Neural cell (in vitro differentiated cells): Measurements from ENCODE around the gene ALB. TPM values are rescaled to one million over a fixed set of nuclear protein-coding genes. Genes with fewer than 3 reads are reported as not detected.

Experiments used
- H2AFZ ChIP-seq: fragments of 200-600, 300-800 bp; sonication (generic), shearing (Covaris generic); 2 replicates; pipeline ENCODE4 v1.6.0; 2014; ENCODE audit warnings: low read depth, mild to moderate bottlenecking, antibody characterized with exemption, low read length, moderate library complexity
- H3F3A ChIP-seq: fragments of 200-600 bp; shearing (Covaris generic); 2 replicates; pipeline ENCODE4 v1.6.1; 2016; ENCODE audit warnings: mild to moderate bottlenecking, moderate library complexity, mixed read lengths, antibody characterized with exemption, low read length; ENCODE audit not compliant: insufficient read depth, poor library complexity, severe bottlenecking
- H3K27ac ChIP-seq: fragments of 200-600, 300-800 bp; sonication (generic), shearing (Covaris generic); 2 replicates; pipeline ENCODE4 v1.5.1; 2014; ENCODE audit warnings: mild to moderate bottlenecking, low read length, moderate library complexity
- H3K27me3 ChIP-seq: fragments of 300-800, 200-600 bp; sonication (generic), shearing (Covaris generic); 2 replicates; pipeline ENCODE4 v1.6.0; 2014; ENCODE audit warnings: mild to moderate bottlenecking, low read depth, low read length, moderate library complexity; ENCODE audit not compliant: insufficient read depth
- H3K36me3 ChIP-seq: fragments of 300-800, 200-600 bp; sonication (generic), shearing (Covaris generic); 2 replicates; pipeline ENCODE4 v1.5.1; 2014; ENCODE audit warnings: mild to moderate bottlenecking, antibody characterized with exemption, low read length, moderate library complexity; ENCODE audit not compliant: insufficient read depth
- H3K4me2 ChIP-seq: fragments of 300-800, 200-600 bp; sonication (generic), shearing (Covaris generic); 2 replicates; pipeline ENCODE4 v1.6.0; 2014; ENCODE audit warnings: mild to moderate bottlenecking, low read length
- H3K4me3 ChIP-seq: fragments of 300-800, 200-600 bp; sonication (generic), shearing (Covaris generic); 2 replicates; pipeline ENCODE4 v1.5.1; 2014; ENCODE audit warnings: mild to moderate bottlenecking, low read length, moderate library complexity
- H3K79me2 ChIP-seq: fragments of 200-600 bp; shearing (Covaris generic); replicated peaks from 2 replicates; pipeline ENCODE4 v1.6.0; 2014; ENCODE audit warnings: mild to moderate bottlenecking, low read length, moderate library complexity; ENCODE audit not compliant: insufficient read depth
- H3K9ac ChIP-seq: fragments of 300-800, 200-600 bp; sonication (generic), shearing (Covaris generic); 2 replicates; pipeline ENCODE4 v1.6.1; 2016; ENCODE audit warnings: mild to moderate bottlenecking, low read length, mixed read lengths
- H3K9me2 ChIP-seq: fragments of 200-600 bp; shearing (Covaris generic); 2 replicates; pipeline ENCODE4 v1.6.1; 2016; ENCODE audit warnings: mild to moderate bottlenecking, low read length, mixed read lengths; ENCODE audit not compliant: insufficient read depth
- H3K9me3 ChIP-seq: fragments of 200-600, 300-800 bp; sonication (generic), shearing (Covaris generic); 2 replicates; pipeline ENCODE4 v1.6.1; 2016; ENCODE audit warnings: mild to moderate bottlenecking, mixed run types, low read length, moderate library complexity, mixed read lengths
- H4K20me1 ChIP-seq: fragments of 200-600 bp; shearing (Covaris generic); 2 replicates; pipeline ENCODE4 v1.6.1; 2016; ENCODE audit warnings: mild to moderate bottlenecking, mixed run types; ENCODE audit not compliant: insufficient read depth
- CTCF ChIP-seq: fragments of 450-650 bp; IDR thresholded peaks from 2 replicates; pipeline ENCODE4 v1.5.1; 2014; ENCODE audit warnings: antibody characterized with exemption, mild to moderate bottlenecking, moderate library complexity; ENCODE audit not compliant: poor library complexity, severe bottlenecking
- EP300 ChIP-seq: fragments of 450-650 bp; conservative IDR thresholded peaks from 2 replicates; pipeline ENCODE4 v1.6.1; 2014; ENCODE audit warnings: antibody characterized with exemption, mild to moderate bottlenecking, moderate library complexity; ENCODE audit not compliant: poor library complexity, severe bottlenecking
- EZH2 ChIP-seq: fragments of 200-600, 300-800 bp; shearing (Covaris generic), sonication (generic); IDR thresholded peaks from 2 replicates; pipeline ENCODE4 v1.6.1; 2014; ENCODE audit warnings: antibody characterized with exemption, low read length, borderline replicate concordance, mild to moderate bottlenecking; ENCODE audit not compliant: insufficient read depth, poor library complexity, severe bottlenecking
- MXI1 ChIP-seq: fragments of 450-650 bp; conservative IDR thresholded peaks from 2 replicates; pipeline ENCODE4 v1.6.1; 2014; ENCODE audit warnings: antibody characterized with exemption, mild to moderate bottlenecking; ENCODE audit not compliant: poor library complexity, severe bottlenecking
- POLR2AphosphoS5 ChIP-seq: IDR thresholded peaks from 2 replicates; pipeline ENCODE4 v1.6.1; 2012
- RAD21 ChIP-seq: fragments of 450-650 bp; conservative IDR thresholded peaks from 2 replicates; pipeline ENCODE4 v1.6.1; 2014; ENCODE audit warnings: antibody characterized with exemption, mild to moderate bottlenecking, moderate library complexity
- REST ChIP-seq: IDR thresholded peaks from 2 replicates; pipeline ENCODE4 v1.6.1; 2012; ENCODE audit warnings: borderline replicate concordance
- SMC3 ChIP-seq: fragments of 450-650 bp; conservative IDR thresholded peaks from 2 replicates; pipeline ENCODE4 v1.6.1; 2014; ENCODE audit warnings: antibody characterized with exemption, mild to moderate bottlenecking, moderate library complexity; ENCODE audit not compliant: poor library complexity
- TAF1 ChIP-seq: IDR thresholded peaks from 2 replicates; pipeline ENCODE4 v1.6.1; 2012; ENCODE audit warnings: low read depth
- polyA plus RNA-seq: library from polyadenylated mRNA; depleted of rRNA; stranded (reverse); fragments of >200 nt; gene quantifications from 2 replicates; pipeline ENCODE4 v1.2.3, GENCODE V29; 2014

ALB gene
- polyA plus RNA-seq, 1 donor from 2014 or later = 3.4 TPM

GRCh38 chr4:73417342-73417741 lies 13.3 kb downstream of the ALB start:
- no peaks in the 10 kb centered on the region for H4K20me1 ChIP-seq
- no peak overlapping the region for H3K9ac ChIP-seq
- H3K79me2 ChIP-seq = no peaks in the 10 kb centered on the region
- no peaks in the 10 kb centered on the region for H3K9me3 ChIP-seq
- H3K9me2 ChIP-seq = no peaks in the 10 kb centered on the region
- H3K36me3 ChIP-seq = no peaks in the 10 kb centered on the region
- no peak overlapping the region for H3K27ac ChIP-seq
- H3K4me2 ChIP-seq = no peak overlapping the region
- H3K27me3 ChIP-seq = no peaks in the 10 kb centered on the region
- no peaks in the 10 kb centered on the region for H3F3A ChIP-seq
- no peak overlapping the region for H2AFZ ChIP-seq
- TF ChIP-seq POLR2AphosphoS5 = no peak
- TF ChIP-seq SMC3 = no peak
- TF ChIP-seq RAD21 = no peak
- no peak for TF ChIP-seq TAF1
- no peak for TF ChIP-seq MXI1
- TF ChIP-seq EZH2 = no peak
- no peak for TF ChIP-seq EP300
- TF ChIP-seq CTCF = no peak
- no peak for TF ChIP-seq REST
- H3K4me3 ChIP-seq = no peak overlapping the region

- H3F3A ChIP-seq = no peaks in the 10 kb centered on the region
- no peak overlapping the region for H3K9ac ChIP-seq
- no peak for TF ChIP-seq REST
- TF ChIP-seq POLR2AphosphoS5 = no peak
- TF ChIP-seq TAF1 = no peak
- no peak for TF ChIP-seq RAD21
- no peak for TF ChIP-seq MXI1
- TF ChIP-seq CTCF = no peak
- TF ChIP-seq SMC3 = no peak
- TF ChIP-seq EP300 = no peak
- H3K27ac ChIP-seq = no peak overlapping the region
- no peak overlapping the region for H2AFZ ChIP-seq
- H3K9me2 ChIP-seq = no peaks in the 10 kb centered on the region
- no peaks in the 10 kb centered on the region for H3K27me3 ChIP-seq
- no peaks in the 10 kb centered on the region for H3K79me2 ChIP-seq
- H4K20me1 ChIP-seq = no peaks in the 10 kb centered on the region
- H3K4me3 ChIP-seq = no peak overlapping the region
- H3K36me3 ChIP-seq = no peaks in the 10 kb centered on the region
- no peaks in the 10 kb centered on the region for H3K9me3 ChIP-seq
- no peak overlapping the region for H3K4me2 ChIP-seq
Observed at GRCh38 chr4:73417973-73418372, 13.9 kb downstream of the ALB start.
